ENCODE results near the gene TGFBR3L. TPM values are rescaled to one million over a fixed set of nuclear protein-coding genes. Genes with fewer than 3 reads are reported as not detected.
A peak's percentile ranks its signal among the peaks of the same experiment; 100 is the strongest.

The TGFBR3L gene
- total and polyA plus RNA-seq, 12 donors: 0.23 to 7.0 (median 1.2) TPM; not detected in 3

GRCh38 chr19:7911508-7912143, 3.0 kb upstream of the TGFBR3L start:
- intact Hi-C loops (cut with DNase I): no loop called here
- TF ChIP-seq POLR2A (IDR thresholded peaks at IDR 0.05): no peak
- TF ChIP-seq CTCF (IDR thresholded peaks at IDR 0.05): no peak
- Histone ChIP-seq H3K36me3 (replicated peaks in 1 of 2) (peaks cover 0 to 35% of the 10 kb centered on the region in 2 donors), H3K27me3 (peaks cover 5% of the 10 kb centered on the region), H3K9me3 (replicated peaks in 1 of 3) (no peaks in the 10 kb centered on the region), H3K4me3 (no peak overlapping the region), H3K4me1 (replicated peaks in 1 of 2) (peaks cover 7 to 20% of the 10 kb centered on the region in 2 donors), H3K27ac (no peak overlapping the region)
- 92 to 98% (median 94%) methylated on average over 5 to 18 of the region's 18 CpGs for WGBS, 4 donors
- DNase-seq: peak in 1 of 7 donors; percentile 23

- TF ChIP-seq POLR2A (IDR thresholded peaks at IDR 0.05) (no peak), CTCF (IDR thresholded peaks at IDR 0.05) (no peak)
- Histone ChIP-seq H3K36me3 (replicated peaks in 1 of 2) (peaks cover 0 to 35% of the 10 kb centered on the region in 2 donors), H3K4me1 (replicated peaks in 1 of 2) (peaks cover 7 to 19% of the 10 kb centered on the region in 2 donors), H3K27ac (no peak overlapping the region), H3K9me3 (replicated peaks in 1 of 3) (no peaks in the 10 kb centered on the region), H3K4me3 (no peak overlapping the region), H3K27me3 (peaks cover 11% of the 10 kb centered on the region)
- intact Hi-C loops (cut with DNase I): no loop called here
- WGBS, 4 donors: 86 to 95% (median 90%) methylated on average over 13 to 31 of the region's 31 CpGs
- peak in 2 of 7 donors; percentile 23 to 52 for DNase-seq
Observed at GRCh38 chr19:7912144-7912696, 2.4 kb upstream of the TGFBR3L start.

- Histone ChIP-seq H3K4me3 (no peak overlapping the region), H3K4me1 (replicated peaks in 1 of 2) (peaks cover 12 to 18% of the 10 kb centered on the region in 2 donors), H3K36me3 (replicated peaks in 1 of 2) (peaks cover 0 to 35% of the 10 kb centered on the region in 2 donors), H3K27me3 (peaks cover 18% of the 10 kb centered on the region), H3K9me3 (replicated peaks in 1 of 3) (no peaks in the 10 kb centered on the region), H3K27ac (no peak overlapping the region)
- 92 to 95% (median 94%) methylated on average over 36 to 39 of the region's 39 CpGs for WGBS, 4 donors
- intact Hi-C loops (cut with DNase I): no loop called here
- TF ChIP-seq POLR2A (IDR thresholded peaks at IDR 0.05): no peak
- TF ChIP-seq CTCF (IDR thresholded peaks at IDR 0.05): no peak
- peak in 2 of 7 donors; percentile 25 to 55 for DNase-seq
Observed at GRCh38 chr19:7912697-7913564, 1.7 kb upstream of the TGFBR3L start.

GRCh38 chr19:7913652-7914051, 978 bp upstream of the TGFBR3L start:
- TF ChIP-seq POLR2A (IDR thresholded peaks at IDR 0.05): no peak
- no peak for TF ChIP-seq CTCF (IDR thresholded peaks at IDR 0.05)
- Histone ChIP-seq H3K27me3 (peaks cover 23% of the 10 kb centered on the region), H3K27ac (no peak overlapping the region), H3K36me3 (replicated peaks in 1 of 2) (peaks cover 0 to 35% of the 10 kb centered on the region in 2 donors), H3K9me3 (replicated peaks in 1 of 3) (no peaks in the 10 kb centered on the region), H3K4me3 (no peak overlapping the region), H3K4me1 (replicated peaks in 1 of 2) (peaks cover 12 to 14% of the 10 kb centered on the region in 2 donors)
- intact Hi-C loops (cut with DNase I): no loop called here
- no peak for DNase-seq
- WGBS, 4 donors: 83 to 87% (median 87%) methylated on average over 10 of the region's 10 CpGs
